SH-SY5Y (cell line): Measurements from ENCODE around the gene NKD1.

ENCODE experiments used
- GATA2 ChIP-seq: IDR thresholded peaks from 2 replicates; pipeline ENCODE4 v1.6.1; 2011; ENCODE audit warnings: mild to moderate bottlenecking, low read depth, low read length
- GATA3 ChIP-seq: IDR thresholded peaks from 2 replicates; pipeline ENCODE4 v1.6.1; 2011; ENCODE audit warnings: low read depth, mild to moderate bottlenecking, low read length, moderate library complexity

DNA sequence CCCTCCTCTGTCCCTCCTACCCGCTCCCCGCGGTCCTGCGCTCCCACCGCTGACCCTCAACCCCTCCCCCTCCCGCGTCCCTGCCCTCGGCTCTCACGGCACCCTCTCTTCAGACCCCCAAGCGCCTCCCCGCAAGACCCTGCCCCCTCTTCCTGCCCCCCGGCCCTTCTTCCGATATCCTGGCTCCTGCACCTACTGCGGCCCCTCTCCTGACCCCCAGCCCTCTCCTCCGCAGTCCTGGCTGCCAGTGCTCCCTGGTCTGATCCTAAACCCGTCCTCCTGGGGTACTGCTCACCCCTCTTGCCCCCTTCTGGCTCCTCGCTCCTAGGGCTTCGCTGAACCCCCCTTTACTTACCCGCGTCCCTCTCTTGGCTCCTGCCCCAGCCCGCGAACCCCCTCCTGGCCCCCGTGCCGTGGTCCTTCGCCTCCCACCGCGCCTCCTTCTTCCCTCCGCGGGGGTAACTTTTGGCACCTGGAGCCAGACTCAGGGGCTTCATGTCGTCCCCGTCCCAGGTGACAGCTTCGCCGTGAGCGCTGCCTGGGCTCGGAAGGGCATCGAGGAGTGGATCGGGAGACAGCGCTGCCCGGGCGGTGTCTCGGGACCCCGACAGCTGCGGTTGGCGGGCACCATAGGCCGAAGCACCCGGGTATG is 839 bp downstream of the NKD1 start:
- TF ChIP-seq GATA3 (no peak), GATA2 (no peak)
